ENCODE measurements around the gene YLPM1. TPM values are rescaled to one million over a fixed set of nuclear protein-coding genes. Genes with fewer than 3 reads are reported as not detected.

Gene YLPM1
- total and polyA plus RNA-seq, 2 donors (not counting 3 experiments of a cell fraction or from before 2014, with no cell fraction given) = 14.9 to 85.7 TPM

- Histone ChIP-seq H3K4me2 (ENCODE audit: insufficient read depth, low read length) (no peak overlapping the region), H4K20me1 (replicated peaks; ENCODE audit: control insufficient read depth, extremely low read depth, insufficient read depth, low read length) (no peaks in the 10 kb centered on the region), H3K9ac (replicated peaks; ENCODE audit: extremely low read depth, insufficient read depth, low read length) (no peak overlapping the region), H3K4me1 (ENCODE audit: control insufficient read depth, extremely low read depth, insufficient read depth, low read length) (no peaks in the 10 kb centered on the region), H3K9me3 (replicated peaks; ENCODE audit: control insufficient read depth, insufficient read depth, low read length) (no peaks in the 10 kb centered on the region), H3K36me3 (ENCODE audit: control insufficient read depth in 2 of 2, extremely low read depth in 1 of 2, insufficient read depth in 2 of 2, low read length in 2 of 2) (peaks cover 12 to 17% of the 10 kb centered on the region in 2 experiments), H3K27ac (ENCODE audit: insufficient read depth, low read depth, low read length) (no peak overlapping the region), H3K27me3 (ENCODE audit: control insufficient read depth in 2 of 2, insufficient read depth in 2 of 2, low read length in 2 of 2) (no peaks in the 10 kb centered on the region), H3K79me2 (ENCODE audit: control insufficient read depth, insufficient read depth, low read length) (peaks cover 53% of the 10 kb centered on the region), H3K4me3 (replicated peaks in 1 of 3; ENCODE audit: insufficient read depth in 1 of 3, low read depth in 1 of 3, low read length in 3 of 3) (no peak overlapping the region), H3K9me1 (replicated peaks; ENCODE audit: control insufficient read depth, extremely low read depth, insufficient read depth, low read length) (no peaks in the 10 kb centered on the region), H2AFZ (ENCODE audit: low read depth, low read length) (no peak overlapping the region)
- DNase-seq (ENCODE audit: low read depth, low spot score) (no peak), FAIRE-seq (no peak)
- CTCF ChIA-PET = interaction anchor here (1.0 to 6.3 kb wide), 2 partner anchors 14 to 189 kb away, joined by 3 to 202 read pairs; partner anchors contain the start of gene LTBP2
- intact Hi-C loops (cut with micrococcal nuclease) (loop anchor here (5.0 kb wide), 2 partner anchors 127 to 297 kb away; no protein-coding TSS in a partner anchor), dilution Hi-C loops (cut with MboI; ENCODE audit: extremely low pct_ligation_motif_present, low sequenced_read_pairs) (no loop called here)
- POLR2A ChIA-PET = no interaction called here
- TF ChIP-seq JUN (IDR thresholded peaks at IDR 0.05; ENCODE audit: borderline replicate concordance, insufficient read depth, insufficient read length, low read depth) = no peak
- no peak for TF ChIP-seq EZH2 (IDR thresholded peaks at IDR 0.05; ENCODE audit: borderline replicate concordance, low read depth, low read length, severe bottlenecking)
- no peak for TF ChIP-seq CTCF (IDR thresholded peaks at IDR 0.05; ENCODE audit: extremely low read depth in 1 of 2, insufficient read depth in 1 of 2, low read depth in 1 of 2, low read length in 2 of 2)
- no peak for TF ChIP-seq MAX (IDR thresholded peaks at IDR 0.05; ENCODE audit: insufficient read depth, insufficient read length)
- no peak for TF ChIP-seq GATA2 (IDR thresholded peaks at IDR 0.05; ENCODE audit: insufficient read depth, insufficient read length, low read depth, low read length)
- no peak for TF ChIP-seq POLR2AphosphoS5 (IDR thresholded peaks at IDR 0.05; ENCODE audit: insufficient read depth, low read depth, low read length)
- no peak for TF ChIP-seq POLR2A (IDR thresholded peaks at IDR 0.05; ENCODE audit: low read depth, low read length)
- no peak for TF ChIP-seq MYC (IDR thresholded peaks at IDR 0.05; ENCODE audit: low read depth, low read length)
- TF ChIP-seq FOS (IDR thresholded peaks at IDR 0.05; ENCODE audit: borderline replicate concordance, insufficient read depth, low read length) = no peak
- BruUV-seq (replicated peaks) = no TSS peak
Measured at GRCh38 chr14:74799765-74800164, 36.6 kb downstream of the YLPM1 start.
